Measurements from ENCODE around the gene RASGRF2.

RASGRF2 gene, protein sequence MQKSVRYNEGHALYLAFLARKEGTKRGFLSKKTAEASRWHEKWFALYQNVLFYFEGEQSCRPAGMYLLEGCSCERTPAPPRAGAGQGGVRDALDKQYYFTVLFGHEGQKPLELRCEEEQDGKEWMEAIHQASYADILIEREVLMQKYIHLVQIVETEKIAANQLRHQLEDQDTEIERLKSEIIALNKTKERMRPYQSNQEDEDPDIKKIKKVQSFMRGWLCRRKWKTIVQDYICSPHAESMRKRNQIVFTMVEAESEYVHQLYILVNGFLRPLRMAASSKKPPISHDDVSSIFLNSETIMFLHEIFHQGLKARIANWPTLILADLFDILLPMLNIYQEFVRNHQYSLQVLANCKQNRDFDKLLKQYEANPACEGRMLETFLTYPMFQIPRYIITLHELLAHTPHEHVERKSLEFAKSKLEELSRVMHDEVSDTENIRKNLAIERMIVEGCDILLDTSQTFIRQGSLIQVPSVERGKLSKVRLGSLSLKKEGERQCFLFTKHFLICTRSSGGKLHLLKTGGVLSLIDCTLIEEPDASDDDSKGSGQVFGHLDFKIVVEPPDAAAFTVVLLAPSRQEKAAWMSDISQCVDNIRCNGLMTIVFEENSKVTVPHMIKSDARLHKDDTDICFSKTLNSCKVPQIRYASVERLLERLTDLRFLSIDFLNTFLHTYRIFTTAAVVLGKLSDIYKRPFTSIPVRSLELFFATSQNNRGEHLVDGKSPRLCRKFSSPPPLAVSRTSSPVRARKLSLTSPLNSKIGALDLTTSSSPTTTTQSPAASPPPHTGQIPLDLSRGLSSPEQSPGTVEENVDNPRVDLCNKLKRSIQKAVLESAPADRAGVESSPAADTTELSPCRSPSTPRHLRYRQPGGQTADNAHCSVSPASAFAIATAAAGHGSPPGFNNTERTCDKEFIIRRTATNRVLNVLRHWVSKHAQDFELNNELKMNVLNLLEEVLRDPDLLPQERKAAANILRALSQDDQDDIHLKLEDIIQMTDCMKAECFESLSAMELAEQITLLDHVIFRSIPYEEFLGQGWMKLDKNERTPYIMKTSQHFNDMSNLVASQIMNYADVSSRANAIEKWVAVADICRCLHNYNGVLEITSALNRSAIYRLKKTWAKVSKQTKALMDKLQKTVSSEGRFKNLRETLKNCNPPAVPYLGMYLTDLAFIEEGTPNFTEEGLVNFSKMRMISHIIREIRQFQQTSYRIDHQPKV (N-terminal part only)

DNA sequence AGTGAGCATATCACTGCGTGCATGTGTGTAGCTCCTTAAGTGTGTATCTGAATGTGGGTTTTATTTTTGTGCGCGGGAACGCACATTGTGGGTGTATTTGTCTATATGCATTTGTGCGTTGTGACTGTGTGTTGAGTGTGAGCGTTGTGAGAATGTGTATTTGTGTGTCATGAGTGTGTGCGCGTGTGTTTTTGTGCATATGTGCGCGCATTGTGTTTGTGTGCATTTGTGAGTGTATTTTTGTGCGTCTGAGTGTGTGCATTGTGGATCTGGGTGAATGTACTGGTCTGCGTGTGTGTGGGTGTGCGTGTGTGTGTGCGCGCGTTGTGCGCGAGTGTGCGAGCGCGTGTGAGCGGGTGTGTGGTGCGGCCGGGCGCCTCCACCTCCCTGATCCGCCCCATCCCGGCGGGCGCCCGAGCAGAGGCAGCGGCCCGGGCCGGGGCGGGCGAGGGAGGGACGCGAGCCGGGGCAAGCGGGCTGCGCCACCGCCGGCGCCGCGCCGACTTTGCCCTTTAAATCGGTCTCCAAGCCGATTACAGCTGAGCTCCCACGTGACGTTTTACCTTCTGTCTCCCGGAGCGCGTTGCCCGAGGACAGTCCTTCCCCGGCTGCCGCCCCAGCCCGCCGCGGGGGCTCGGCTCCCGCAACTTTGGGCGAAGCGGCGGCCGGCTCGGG lies at the start of gene RASGRF2:
TSS of gene RASGRF2 (plus strand) at position 596 of the 675 bp plus-strand sequence. CDS start 376 bp downstream, outside the sequence.
- DNase-seq (ENCODE audit: low spot score), result peak; percentile 33

DNA sequence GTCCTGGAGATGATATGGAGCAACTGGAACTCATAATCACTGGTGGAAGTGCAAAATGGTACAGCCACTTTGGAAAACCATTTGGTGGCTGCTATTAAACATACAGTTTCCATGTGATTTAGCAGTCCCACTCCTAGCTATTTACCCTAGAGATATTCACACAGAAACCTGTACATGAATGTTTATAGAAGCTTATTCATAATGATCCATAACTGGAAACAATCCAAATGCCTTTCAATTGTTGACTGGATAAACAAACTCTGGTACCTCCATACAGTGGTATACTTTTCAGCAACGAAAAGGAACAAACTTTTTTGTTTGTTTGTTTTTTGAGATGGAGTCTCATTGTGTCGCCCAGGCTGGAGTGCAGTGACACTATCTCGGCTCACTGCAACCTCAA lies 47.7 kb upstream of the RASGRF2 start:
- DNase-seq (ENCODE audit: low spot score), result no peak

DNA sequence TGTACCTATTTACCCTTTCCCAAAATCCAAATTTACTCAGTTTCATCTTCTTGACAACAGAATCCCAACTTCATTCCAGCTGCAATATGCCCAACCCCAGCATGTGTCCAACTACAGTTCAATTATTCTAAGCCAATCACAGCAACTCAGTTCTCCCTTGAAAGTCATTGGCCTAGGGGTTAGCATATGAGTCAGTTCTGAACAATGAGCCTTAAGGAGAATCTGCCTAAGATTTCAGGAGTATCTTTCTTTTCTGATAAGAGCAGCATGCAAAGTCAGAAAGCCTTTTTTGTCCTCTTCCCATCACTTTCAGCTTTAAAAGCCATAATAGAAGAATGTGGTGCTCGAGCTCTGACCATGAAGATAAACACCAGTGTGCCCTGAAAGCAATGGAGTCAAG lies 44.4 kb upstream of the RASGRF2 start:
- DNase-seq (ENCODE audit: low spot score), result no peak

DNA sequence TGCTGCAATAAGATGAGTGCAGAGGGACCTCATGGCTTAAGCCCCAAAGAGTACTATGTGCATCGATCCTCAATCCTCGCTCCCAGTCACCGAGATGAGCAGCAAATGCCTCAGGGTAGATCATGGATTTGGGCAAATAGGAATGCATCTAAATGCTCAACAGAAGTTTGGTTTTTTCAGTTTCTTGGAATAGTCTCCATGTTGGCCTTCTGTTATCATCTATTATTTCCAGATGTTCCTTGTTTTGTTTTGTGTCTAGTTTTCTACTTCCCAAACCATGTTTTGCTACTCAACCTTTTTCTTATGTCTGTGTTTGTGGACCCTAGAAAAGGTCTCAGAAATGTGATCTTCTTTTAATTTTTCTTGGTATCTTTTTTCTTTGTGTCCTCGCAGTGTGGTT lies 43.5 kb upstream of the RASGRF2 start:
- DNase-seq (ENCODE audit: low spot score), result no peak

DNA sequence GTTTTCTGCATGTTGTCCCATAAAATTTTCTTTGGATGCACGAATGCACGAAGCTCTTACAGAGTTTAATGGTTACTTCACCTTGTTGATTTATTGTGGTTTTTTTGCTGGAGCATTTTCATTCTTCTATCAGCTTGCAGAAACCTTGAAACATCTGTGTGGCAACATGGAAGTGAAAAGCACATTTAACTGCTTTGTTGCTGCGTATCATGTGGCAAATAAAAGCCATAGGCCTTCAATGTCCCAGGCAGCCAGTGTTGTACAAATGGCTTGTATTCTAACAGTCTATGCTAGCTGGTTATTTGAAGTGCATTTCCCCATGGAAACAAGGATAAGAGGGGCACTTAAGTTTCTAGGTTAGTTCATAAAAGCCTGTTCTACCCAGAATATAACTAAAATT lies 42.5 kb upstream of the RASGRF2 start:
- DNase-seq (ENCODE audit: low spot score), result no peak

DNA sequence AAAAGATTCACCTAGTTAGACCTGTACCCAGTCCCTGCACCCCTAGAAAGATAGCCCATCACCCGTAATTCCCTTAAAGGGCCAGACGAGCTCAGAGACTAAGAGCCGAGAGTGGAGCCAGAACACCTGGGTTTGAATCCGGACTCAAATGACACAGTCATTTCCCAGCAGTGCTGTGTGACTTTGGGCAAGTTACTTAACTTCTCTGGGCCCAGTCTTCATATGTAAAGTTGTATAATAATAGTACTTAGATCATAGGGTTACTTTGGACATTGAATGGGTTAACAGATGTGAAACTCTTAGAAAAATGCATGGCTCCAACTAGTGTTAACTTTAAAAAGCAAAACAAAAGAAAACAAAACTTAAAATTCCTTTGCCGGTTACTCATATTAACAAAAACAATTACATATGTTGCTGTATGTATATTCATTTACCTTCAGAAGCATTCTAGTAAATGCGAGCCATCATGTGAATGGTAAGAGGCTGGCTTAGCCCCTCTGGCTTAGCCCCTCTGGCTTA lies 40.4 kb upstream of the RASGRF2 start:
- no peak for DNase-seq (ENCODE audit: low spot score)

DNA sequence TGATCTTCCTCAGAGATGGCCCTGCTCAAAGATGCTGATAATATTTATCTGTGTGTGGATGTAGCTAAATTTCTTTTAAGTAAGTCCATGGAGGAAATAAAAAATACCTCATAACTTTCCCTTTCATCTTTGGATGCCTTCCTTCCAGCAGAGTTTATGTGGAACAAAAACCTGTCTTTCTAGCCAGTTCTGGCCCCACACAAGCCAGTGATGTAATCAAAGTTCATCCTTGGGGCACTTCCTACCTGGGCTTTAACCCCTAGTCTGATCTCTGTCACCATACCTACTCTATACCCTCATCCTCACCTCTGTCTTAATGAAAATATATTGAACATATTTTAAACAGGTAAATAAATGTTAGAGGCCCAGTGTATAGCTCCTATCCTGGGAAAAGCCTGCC lies 39.8 kb upstream of the RASGRF2 start:
- no peak for DNase-seq (ENCODE audit: low spot score)

DNA sequence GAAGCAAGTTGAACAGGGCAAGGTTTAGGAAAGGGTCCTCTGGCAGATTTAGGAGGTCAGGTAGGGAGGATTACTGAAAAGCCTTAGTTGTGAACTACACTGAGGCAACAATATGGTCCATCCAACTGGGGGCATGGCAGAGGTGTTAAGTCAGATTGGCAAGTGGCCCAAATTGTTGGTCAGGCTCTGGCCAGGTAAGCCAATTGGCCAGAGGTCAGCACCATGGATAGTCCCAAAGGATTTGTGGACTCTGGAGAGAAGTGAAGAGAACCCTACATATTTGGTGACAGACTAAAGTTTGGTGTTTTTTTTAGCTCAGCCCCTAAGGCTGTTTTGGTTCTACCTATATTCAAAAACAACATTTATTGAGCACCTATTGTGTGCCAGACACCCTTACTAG lies 39.1 kb upstream of the RASGRF2 start:
- DNase-seq (ENCODE audit: low spot score), result no peak

DNA sequence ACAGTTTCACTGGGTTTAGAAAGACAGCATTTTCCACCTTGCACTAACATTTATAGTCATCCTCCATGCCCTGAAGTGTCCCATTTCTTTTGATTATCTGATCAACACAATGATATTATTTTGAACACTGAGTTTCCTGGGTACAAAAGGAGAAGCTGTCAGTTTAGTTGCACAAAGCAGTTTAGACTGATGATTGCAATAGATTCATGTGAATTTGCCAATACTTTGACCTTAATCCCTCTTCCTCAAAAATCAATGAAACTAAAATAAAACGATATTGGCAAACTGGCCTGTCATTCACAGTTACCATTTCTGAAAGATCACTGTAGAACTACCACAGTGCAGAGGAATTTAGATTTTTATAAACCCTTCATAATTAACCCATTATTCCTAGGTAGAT lies 34.2 kb upstream of the RASGRF2 start:
- DNase-seq (ENCODE audit: low spot score), result no peak

DNA sequence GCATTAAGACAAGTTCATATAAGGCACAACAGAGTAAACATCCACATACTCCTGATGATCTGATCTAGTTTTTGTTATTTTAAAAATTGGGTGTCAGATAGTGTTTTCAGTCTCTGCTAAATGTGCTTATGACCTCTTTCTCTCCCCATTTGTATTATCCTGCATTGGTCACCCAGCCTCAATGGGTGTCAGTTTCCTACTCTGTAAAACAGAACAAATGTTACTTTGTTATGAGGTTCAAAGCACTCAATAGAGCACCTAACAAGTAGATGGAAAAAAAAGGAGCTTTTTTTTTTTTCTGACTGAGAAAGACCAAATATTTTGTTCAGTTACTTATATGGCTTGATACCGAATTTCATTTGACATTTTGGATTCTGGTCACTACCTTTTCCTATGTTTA lies 33.6 kb upstream of the RASGRF2 start:
- no peak for DNase-seq (ENCODE audit: low spot score)

DNA sequence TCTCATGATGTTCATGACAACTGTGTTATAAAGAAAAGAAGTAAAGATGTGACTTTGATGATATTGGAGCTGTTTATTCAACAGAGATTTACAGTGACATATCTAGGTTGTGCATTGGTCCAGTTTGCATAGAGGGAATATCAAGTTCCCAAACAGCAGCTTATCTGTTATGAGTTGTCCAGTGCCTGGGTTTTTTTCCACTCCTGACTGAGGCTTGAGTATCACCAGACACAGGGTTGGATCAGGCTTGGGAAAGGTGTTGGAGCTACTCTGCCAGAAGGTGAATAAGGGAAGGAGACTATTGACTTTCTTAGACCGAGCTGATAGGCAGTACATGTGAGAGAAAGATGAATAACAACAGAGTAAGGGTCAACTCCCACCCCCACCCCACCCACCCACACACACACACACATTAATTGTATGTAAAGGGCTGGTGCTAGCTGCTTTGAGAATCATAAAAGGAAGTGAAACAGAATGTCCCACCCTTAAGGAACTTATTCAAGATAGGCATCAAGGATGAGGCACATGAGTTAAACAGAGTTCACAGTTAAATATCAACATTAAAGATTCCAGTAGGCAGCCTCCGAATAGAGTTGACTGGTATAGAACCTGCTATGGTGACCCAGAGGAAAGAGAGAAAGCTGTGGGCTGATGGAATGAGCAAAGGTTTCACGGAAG lies 33.0 kb upstream of the RASGRF2 start:
- DNase-seq (ENCODE audit: low spot score), result no peak

DNA sequence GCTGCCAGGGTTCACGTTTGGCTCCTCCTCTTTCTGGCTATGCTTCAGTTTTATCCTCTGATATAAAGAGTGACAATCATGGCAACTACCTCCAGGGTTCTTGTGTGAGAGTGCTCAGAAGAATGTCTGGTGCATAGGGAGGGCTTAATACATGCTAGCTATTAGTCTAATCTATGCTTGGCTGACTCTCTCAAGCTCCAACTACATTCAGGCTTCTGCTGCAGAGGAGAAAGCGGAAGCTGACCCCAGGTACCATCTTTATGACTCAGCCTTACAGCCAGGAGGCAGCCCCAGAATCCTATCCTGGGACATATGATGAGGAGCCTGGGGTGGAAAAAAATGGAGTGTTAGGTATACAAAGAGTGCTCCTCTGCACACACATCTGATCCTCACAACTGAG lies 32.1 kb upstream of the RASGRF2 start:
- no peak for DNase-seq (ENCODE audit: low spot score)

DNA sequence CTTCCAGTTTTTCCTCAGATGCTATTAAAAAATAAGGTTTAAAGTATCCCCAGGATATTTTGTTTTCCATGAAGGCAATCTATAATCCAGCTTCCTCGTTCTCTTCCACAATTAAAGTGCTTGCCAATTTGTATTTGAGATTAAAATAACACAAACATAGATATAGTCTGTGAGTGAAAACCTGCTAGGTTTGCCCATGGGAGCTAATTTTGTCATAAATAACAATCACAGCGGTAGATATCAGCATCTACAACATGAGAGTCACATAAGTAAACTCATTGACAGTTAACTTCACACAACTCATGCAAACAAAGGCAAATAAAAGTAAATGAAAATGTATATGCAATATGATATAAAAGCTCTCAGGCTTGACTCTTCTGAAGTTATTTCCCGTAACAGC lies 29.2 kb upstream of the RASGRF2 start:
- DNase-seq (ENCODE audit: low spot score), result no peak

DNA sequence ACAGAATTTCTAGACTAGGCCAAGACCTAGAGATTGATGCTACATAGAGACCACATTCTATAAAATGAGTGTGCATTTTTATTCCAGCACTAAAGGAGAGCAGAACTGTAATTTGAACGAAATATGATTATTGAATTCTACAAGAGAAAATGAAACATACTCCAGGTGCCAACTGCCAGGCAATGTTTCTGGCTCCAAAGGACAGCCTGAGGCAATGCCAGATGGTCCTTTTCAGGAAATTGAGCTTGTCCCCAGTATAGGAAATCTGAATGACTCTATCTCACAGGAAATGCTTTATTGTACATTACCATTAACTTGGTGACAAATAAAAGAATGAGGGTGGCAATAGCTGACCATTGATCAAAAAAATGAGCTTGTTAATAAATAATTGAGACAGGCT lies 28.8 kb upstream of the RASGRF2 start:
- no peak for DNase-seq (ENCODE audit: low spot score)

DNA sequence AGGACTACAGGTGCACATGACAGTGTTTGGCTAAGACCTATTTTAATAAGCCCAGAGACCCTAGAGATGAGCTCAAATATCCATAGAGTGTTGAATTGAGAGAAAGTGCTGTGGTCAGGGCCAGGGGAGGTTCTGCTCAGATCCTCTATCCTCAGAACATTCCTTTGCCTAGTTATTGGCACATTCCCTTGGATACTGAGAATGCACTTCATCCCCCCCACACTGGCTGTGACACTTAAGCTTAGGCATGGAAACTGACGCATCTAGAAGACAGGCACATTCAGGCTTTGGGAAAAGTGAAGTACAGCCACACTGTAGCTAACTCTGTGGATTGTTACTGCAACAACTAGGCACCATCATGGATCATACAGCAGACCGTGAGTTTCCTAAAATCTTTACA lies 27.1 kb upstream of the RASGRF2 start:
- no peak for DNase-seq (ENCODE audit: low spot score)

DNA sequence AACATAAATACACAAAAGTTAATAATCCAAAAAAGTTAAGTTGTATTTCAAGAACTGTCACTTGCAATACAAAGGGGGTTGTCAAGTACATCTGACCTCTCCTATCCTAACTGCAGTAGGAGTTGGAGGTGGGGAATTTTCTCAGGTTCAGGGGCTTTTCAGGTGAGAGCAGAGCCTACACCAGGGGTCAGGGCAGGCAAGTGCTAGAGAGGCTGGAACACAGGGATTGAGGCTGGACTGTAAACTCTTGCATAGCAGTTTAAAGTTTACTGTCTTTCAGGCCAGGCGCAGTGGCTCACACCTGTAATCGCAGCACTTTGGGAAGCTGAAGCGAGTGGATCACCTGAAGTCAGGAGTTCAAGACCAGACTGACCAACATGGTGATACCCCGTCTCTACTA lies 25.4 kb upstream of the RASGRF2 start:
- no peak for DNase-seq (ENCODE audit: low spot score)

DNA sequence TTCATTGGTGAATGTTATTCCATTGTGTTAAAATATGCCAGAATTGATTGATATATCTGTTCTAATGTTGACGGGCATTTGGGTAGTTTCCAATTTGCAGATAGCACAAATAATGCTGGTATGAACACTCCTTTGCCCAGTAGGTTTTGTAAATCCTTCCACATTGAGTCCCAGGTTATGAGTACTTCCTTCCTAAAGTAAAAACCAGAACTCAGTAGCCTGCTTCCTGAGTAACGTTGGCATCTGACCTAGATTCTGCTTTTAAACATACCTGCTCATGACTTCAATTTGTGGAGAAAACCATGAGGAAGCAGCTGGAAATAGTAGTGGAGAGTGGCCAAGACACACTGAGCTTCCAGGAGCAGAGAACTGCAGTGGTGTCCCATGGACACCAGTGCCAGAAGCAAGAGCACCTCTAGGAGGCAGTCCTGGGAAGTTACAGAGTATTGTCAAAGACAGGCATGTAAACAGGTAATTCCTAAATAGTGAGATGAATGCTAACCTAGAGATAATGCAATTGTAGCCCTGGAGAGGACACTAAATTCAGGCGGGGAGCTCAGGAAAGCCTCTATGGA lies 24.3 kb upstream of the RASGRF2 start:
- DNase-seq (ENCODE audit: low spot score), result no peak

DNA sequence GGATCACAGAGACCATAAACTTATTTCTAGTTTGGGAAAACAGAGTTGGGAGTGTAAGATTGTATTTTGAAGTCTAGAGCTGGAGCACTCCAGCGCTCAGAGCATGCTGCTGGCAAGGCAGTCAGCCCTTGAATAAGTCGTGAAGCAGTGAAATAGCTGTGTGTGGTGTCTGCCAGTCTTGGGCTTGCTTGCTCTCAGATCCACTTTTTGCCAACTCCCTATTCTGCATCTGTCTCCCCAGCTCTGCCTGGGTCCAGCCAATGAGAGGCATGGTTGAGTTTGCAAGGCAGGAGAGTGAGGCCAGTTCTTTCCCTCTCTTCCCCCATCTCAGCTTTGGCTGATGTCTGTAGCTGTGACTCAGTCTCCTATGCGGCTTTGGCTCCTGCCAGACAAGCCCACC lies 23.3 kb upstream of the RASGRF2 start:
- no peak for DNase-seq (ENCODE audit: low spot score)

DNA sequence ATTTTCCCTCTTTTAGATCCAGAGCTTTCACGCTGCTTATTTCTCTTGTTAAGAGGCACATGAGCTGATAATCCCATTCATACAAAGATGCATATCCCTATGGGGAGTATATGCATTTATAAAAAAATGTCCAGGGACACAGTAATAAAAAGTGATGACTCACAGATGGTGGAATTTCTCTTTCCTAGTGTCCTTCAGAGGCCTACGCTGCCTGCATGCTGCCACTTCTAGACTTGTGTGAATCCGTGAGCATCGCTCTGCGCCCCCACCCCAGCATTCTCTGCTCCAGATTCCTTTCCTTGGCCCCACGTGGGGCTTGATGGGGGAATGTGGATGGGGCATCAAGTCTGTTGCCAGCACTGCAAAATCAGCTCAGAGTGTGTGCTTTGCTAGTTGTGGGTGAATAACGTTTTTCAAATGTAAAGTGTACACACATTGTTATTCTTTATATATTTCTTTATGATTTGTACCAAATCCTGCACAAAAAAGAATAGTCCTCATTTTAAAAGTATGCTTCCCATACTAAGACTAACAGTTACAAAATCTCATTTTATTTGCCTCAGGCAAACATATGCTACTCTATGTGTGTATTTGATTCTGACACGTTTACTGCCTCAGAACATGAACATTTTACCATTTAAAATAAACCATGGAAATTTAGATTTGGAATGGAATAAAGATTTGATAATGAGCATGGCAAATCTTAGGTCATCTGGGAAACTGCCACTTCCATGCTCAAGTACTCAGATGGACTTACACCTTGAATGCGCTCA lies 22.4 kb upstream of the RASGRF2 start:
- no peak for DNase-seq (ENCODE audit: low spot score)

DNA sequence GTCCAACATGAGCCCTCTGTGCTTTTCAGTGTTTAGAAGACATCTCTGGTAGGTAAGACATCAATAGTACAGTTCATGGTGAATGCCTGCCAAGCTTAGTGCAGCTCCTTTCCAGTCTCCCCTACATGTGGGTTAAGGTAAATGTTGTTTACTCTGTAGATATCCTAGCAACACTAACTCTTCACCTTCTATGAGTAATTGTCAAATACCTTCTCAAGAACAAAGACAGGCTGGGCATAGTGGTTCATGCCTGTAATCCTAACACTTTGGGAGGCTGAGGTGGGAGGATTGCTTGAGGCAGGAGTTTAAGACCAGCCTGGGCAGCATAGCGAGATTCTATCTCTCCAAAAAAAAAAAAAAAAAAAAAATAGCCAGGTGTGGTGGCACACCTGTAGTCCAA lies 18.7 kb upstream of the RASGRF2 start:
- DNase-seq (ENCODE audit: low spot score), result no peak
